Caco-2 (cell line): ENCODE results near the gene TBX2. TPM values are rescaled to one million over a fixed set of nuclear protein-coding genes. Genes with fewer than 3 reads are reported as not detected.

Experiments
- Bru-seq: library from RNA; stranded (reverse); fragments of 400-500 nt; gene quantifications from one replicate; lab custom pipeline; 2021; lab: Mats Ljungman, UMichigan
- BruChase-seq, 2 experiments: library from RNA; stranded (reverse); fragments of 400-500 nt; gene quantifications; one replicate each; lab custom pipeline; 2021; lab: Mats Ljungman, UMichigan
- BruUV-seq: library from RNA; stranded (reverse); fragments of 400-500 nt; replicated peaks from 2 replicates; lab custom pipeline; 2021; lab: Mats Ljungman, UMichigan
- CTCF ChIA-PET: fragments of 300-600 bp; sonication (Branson Sonifier 250); formaldehyde crosslinking; loops from one replicate; lab custom pipeline; 2022; ENCODE audit warnings: antibody characterized with exemption; lab: Charles Lee
- POLR2A ChIA-PET: fragments of 300-600 bp; sonication (Branson Sonifier 250); formaldehyde crosslinking; loops from one replicate; lab custom pipeline; 2022; ENCODE audit warnings: antibody characterized with exemption; lab: Charles Lee
- DNase-seq, 2 experiments: peaks; one replicate each; pipeline versions ENCODE4 v3.0.0 to v3.0.0-alpha.2; 2020 to 2022
- H3K27me3 ChIP-seq: replicated peaks from 2 replicates; pipeline ENCODE4 v1.6.0; 2011; ENCODE audit warnings: low read length; ENCODE audit not compliant: control insufficient read depth, insufficient read depth
- H3K36me3 ChIP-seq: 2 replicates; pipeline ENCODE4 v1.5.1; 2011; ENCODE audit warnings: low read length; ENCODE audit not compliant: control insufficient read depth, insufficient read depth
- H3K4me1 ChIP-seq: fragments of 250-450 bp; sonication (Bioruptor Pico); 2 replicates; pipeline ENCODE4 v1.5.1; 2020; ENCODE audit warnings: mild to moderate bottlenecking
- H3K4me3 ChIP-seq: 2 replicates; pipeline ENCODE4 v1.5.1; 2011; ENCODE audit warnings: low read depth, mild to moderate bottlenecking, control low read depth, low read length
- H3K9me3 ChIP-seq: fragments of 250-450 bp; sonication (Bioruptor Pico); 2 replicates; pipeline ENCODE4 v1.5.1; 2020; ENCODE audit warnings: mild to moderate bottlenecking, moderate library complexity
- H3K27ac Mint-ChIP-seq: one replicate; pipeline ENCODE4 v1.8.0; 2022; ENCODE audit warnings: mixed read lengths; ENCODE audit not compliant: unreplicated experiment
- H3K27me3 Mint-ChIP-seq: one replicate; pipeline ENCODE4 v1.8.0; 2022; ENCODE audit warnings: mixed read lengths; ENCODE audit not compliant: insufficient read depth, unreplicated experiment
- H3K36me3 Mint-ChIP-seq: one replicate; pipeline ENCODE4 v1.8.0; 2022; ENCODE audit warnings: mild to moderate bottlenecking, mixed read lengths; ENCODE audit not compliant: insufficient read depth, unreplicated experiment
- H3K4me1 Mint-ChIP-seq: one replicate; pipeline ENCODE4 v1.8.0; 2022; ENCODE audit warnings: low read depth, mixed read lengths; ENCODE audit not compliant: unreplicated experiment
- H3K4me3 Mint-ChIP-seq: one replicate; pipeline ENCODE4 v1.8.0; 2022; ENCODE audit warnings: mild to moderate bottlenecking, moderate library complexity, mixed read lengths; ENCODE audit not compliant: unreplicated experiment
- H3K9me3 Mint-ChIP-seq: one replicate; pipeline ENCODE4 v1.8.0; 2022; ENCODE audit warnings: mixed read lengths; ENCODE audit not compliant: unreplicated experiment
- intact Hi-C: fragments of 100-400 bp; cut with micrococcal nuclease; formaldehyde crosslinking; loops from one replicate; pipeline ENCODE4 v1.10.0; 2022; ENCODE audit not compliant: unreplicated experiment
- long read RNA-seq: library from polyadenylated mRNA; stranded (forward); transcript quantifications from one replicate; pipeline ENCODE4 v2.0.0, GENCODE V29; 2022
- total RNA-seq: library from RNA; stranded (reverse); gene quantifications from 2 replicates; pipeline ENCODE4 v1.2.3, GENCODE V29; 2022
- TF ChIP-seq, protein P1 (sequence below), 2 experiments: fragments of 200-600 bp in 1 of 2; IDR thresholded peaks; 1 replicate in 1 of 2; 2 replicates in 1 of 2; pipeline versions ENCODE4 v1.5.1 to v1.8.0; 2011 to 2022; ENCODE audit warnings: antibody characterized with exemption in 1 of 2, control low read depth in 1 of 2, inconsistent platforms in 1 of 2, low read depth in 1 of 2, low read length in 1 of 2, mild to moderate bottlenecking in 1 of 2, moderate library complexity in 1 of 2; ENCODE audit not compliant: insufficient read depth in 1 of 2, severe bottlenecking in 1 of 2, unreplicated experiment in 1 of 2

Gene TBX2
- total RNA-seq (8.9 and 11.5 TPM in 2 replicates), Bru-seq, nascent RNA (percentile 47 among the genes with signal in this experiment), BruChase-seq, experiment 1, labeled RNA remaining after a 2-hour chase (percentile 49 among the genes with signal in this experiment), BruChase-seq, experiment 2, labeled RNA remaining after a 6-hour chase (percentile 44 among the genes with signal in this experiment)
- long read RNA-seq, transcript TBX2-201 (7 exons, 3,339 nt), result major isoform, 16 of 22 reads
- long read RNA-seq, partial matches to known transcripts, result 2 of 22 reads
- long read RNA-seq, other reads (novel, unspliced or antisense), result 4 of 22 reads

DNA sequence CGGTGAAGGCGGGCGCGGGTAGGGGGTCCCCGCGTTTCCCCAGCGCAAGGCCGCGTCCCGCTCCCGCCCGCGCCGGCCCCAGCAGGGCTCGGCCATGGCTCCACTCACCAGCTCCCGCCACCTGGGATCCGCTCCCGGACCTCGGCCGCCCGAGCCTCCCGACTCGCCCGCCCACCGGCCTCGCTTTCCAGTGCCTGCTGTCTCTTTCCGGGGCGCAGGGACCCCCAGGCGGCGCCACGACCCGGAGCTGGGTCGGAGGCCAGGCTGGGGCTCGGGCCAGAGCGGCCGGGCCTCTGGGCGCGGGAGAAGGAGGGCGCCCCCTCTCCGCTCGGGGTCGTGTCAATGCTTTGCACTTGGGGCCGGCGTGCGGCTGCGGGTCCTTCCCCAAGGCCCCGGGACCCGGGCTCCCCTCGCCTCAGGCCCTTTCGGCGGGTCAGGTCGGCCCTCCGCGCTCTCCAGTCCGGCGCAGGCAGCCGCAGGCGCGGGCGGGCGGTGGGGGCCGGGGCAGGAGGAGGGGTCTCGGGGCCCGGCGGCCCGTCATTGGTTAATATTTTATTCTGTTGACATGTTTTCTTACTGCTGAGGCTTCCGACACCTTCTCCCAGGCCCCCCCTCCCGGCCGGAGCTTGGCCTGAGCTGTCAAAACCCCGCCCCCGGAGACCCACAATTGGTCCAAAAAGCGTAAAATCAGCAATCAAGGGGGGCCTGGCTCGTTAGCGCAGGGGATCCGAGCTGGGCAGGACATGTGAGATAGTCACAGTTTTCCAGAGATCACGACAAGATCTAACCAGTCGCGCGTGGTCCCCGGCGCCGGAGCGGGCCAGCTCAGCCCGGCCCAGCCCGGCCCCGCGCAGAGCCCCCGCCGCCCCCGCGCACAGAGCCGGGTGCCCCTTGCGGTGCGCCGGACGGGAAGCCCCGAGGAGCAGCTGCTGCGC, at the start of gene TBX2:
Gene TBX2, plus strand, starts transcription at position 713 of the 935 bp plus-strand sequence. CDS start 334 bp downstream, outside the sequence.
- ChIA-PET POLR2A (interaction anchor here (0.6 to 1.3 kb wide), 3 partner anchors 10 to 174 kb away, joined by 3 read pairs; no protein-coding TSS in a partner anchor), CTCF (interaction anchor here (0.6 to 2.7 kb wide), 8 partner anchors 9 to 428 kb away, joined by 3 to 12 read pairs (median 4); no protein-coding TSS in a partner anchor)
- Histone ChIP-seq H3K4me1 (peaks cover 16% of the 10 kb centered on the region), H3K27me3 (no peaks in the 10 kb centered on the region), H3K4me3 (peak within 1 kb of the TSS; percentile 72), H3K36me3 (no peaks in the 10 kb centered on the region), H3K9me3 (no peaks in the 10 kb centered on the region)
- no TSS peak for BruUV-seq
- DNase-seq, result peak; percentile 89 to 90
- peak within 1 kb of the TSS; percentile 85 for H3K4me3 Mint-ChIP-seq
- intact Hi-C loops, result loop anchor here (1.0 kb wide), 1 partner anchor 10 kb away; no protein-coding TSS in a partner anchor
- H3K27me3 Mint-ChIP-seq, result no peaks in the 10 kb centered on the region
- H3K4me1 Mint-ChIP-seq, result peaks cover 17% of the 10 kb centered on the region
- no peaks in the 10 kb centered on the region for H3K9me3 Mint-ChIP-seq
- peaks cover 19% of the 10 kb centered on the region for H3K36me3 Mint-ChIP-seq
- TF ChIP-seq, protein P1, sequence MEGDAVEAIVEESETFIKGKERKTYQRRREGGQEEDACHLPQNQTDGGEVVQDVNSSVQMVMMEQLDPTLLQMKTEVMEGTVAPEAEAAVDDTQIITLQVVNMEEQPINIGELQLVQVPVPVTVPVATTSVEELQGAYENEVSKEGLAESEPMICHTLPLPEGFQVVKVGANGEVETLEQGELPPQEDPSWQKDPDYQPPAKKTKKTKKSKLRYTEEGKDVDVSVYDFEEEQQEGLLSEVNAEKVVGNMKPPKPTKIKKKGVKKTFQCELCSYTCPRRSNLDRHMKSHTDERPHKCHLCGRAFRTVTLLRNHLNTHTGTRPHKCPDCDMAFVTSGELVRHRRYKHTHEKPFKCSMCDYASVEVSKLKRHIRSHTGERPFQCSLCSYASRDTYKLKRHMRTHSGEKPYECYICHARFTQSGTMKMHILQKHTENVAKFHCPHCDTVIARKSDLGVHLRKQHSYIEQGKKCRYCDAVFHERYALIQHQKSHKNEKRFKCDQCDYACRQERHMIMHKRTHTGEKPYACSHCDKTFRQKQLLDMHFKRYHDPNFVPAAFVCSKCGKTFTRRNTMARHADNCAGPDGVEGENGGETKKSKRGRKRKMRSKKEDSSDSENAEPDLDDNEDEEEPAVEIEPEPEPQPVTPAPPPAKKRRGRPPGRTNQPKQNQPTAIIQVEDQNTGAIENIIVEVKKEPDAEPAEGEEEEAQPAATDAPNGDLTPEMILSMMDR (IDR thresholded peaks at IDR 0.05; ENCODE audit: insufficient read depth in 1 of 2, low read depth in 1 of 2, low read length in 1 of 2, severe bottlenecking in 1 of 2, unreplicated experiment in 1 of 2), result no peak
- peak within 1 kb of the TSS; percentile 78 for H3K27ac Mint-ChIP-seq

DNA sequence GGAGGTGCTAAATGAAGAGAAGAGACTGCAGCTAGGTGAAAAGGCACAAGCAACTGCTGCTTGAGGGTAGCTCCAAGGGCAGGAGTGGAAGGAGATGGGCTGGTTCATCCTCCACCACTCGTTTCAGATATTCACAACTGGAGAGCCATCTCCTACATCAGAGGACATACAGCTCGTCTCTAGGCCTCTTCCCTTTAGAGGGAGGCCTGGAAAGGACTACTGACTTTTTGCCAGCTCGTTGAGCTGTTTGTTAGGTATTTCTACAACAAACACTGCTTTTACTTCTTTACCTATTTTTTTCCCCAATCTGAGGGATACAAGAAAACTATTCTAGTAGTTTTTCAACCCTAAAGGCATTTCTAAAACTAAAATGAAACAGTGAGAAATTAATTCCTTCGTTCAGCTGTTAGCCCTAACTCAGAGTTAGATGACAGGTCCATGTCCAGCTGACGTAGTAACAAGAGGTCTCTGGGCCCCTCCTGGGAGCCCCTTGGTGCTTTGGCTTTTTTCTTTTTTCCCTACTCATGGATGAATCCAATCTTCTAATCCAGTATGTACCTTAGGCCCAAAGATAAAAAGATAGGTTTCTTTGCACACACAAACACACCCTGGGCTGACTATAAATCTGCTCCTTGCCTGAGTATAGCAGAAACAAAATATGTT, 47.8 kb upstream of the TBX2 start:
- H3K27me3 Mint-ChIP-seq, result no peaks in the 10 kb centered on the region
- Histone ChIP-seq H3K9me3 (no peaks in the 10 kb centered on the region), H3K4me1 (peaks cover 9% of the 10 kb centered on the region), H3K36me3 (no peaks in the 10 kb centered on the region), H3K4me3 (no peak overlapping the region), H3K27me3 (no peaks in the 10 kb centered on the region)
- POLR2A ChIA-PET, result no interaction called here
- DNase-seq, result no peak
- no peaks in the 10 kb centered on the region for H3K4me1 Mint-ChIP-seq
- no peak overlapping the region for H3K4me3 Mint-ChIP-seq
- intact Hi-C loops, result no loop called here
- no peak overlapping the region for H3K27ac Mint-ChIP-seq
- CTCF ChIA-PET, result interaction anchor here (0.8 kb wide), 1 partner anchor 17 kb away, joined by 3 read pairs; no protein-coding TSS in a partner anchor
- TF ChIP-seq, protein P1 (IDR thresholded peaks at IDR 0.05; ENCODE audit: insufficient read depth in 1 of 2, low read depth in 1 of 2, low read length in 1 of 2, severe bottlenecking in 1 of 2, unreplicated experiment in 1 of 2), result no peak
- H3K9me3 Mint-ChIP-seq, result no peaks in the 10 kb centered on the region
- no peaks in the 10 kb centered on the region for H3K36me3 Mint-ChIP-seq
- no TSS peak for BruUV-seq
